ENCODE measurements around the gene CD53.

- TF ChIP-seq POLR2A (IDR thresholded peaks at IDR 0.05), result no peak
- TF ChIP-seq, protein P1, sequence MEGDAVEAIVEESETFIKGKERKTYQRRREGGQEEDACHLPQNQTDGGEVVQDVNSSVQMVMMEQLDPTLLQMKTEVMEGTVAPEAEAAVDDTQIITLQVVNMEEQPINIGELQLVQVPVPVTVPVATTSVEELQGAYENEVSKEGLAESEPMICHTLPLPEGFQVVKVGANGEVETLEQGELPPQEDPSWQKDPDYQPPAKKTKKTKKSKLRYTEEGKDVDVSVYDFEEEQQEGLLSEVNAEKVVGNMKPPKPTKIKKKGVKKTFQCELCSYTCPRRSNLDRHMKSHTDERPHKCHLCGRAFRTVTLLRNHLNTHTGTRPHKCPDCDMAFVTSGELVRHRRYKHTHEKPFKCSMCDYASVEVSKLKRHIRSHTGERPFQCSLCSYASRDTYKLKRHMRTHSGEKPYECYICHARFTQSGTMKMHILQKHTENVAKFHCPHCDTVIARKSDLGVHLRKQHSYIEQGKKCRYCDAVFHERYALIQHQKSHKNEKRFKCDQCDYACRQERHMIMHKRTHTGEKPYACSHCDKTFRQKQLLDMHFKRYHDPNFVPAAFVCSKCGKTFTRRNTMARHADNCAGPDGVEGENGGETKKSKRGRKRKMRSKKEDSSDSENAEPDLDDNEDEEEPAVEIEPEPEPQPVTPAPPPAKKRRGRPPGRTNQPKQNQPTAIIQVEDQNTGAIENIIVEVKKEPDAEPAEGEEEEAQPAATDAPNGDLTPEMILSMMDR (IDR thresholded peaks at IDR 0.05), result no peak
- no peak for TF ChIP-seq POLR2AphosphoS5 (IDR thresholded peaks at IDR 0.05)
Measured at GRCh38 chr1:110864287-110864686, 8.7 kb upstream of the CD53 start.
